HCT116 (cell line): ENCODE data around the gene ACOT8. TPM values are rescaled to one million over a fixed set of nuclear protein-coding genes. Genes with fewer than 3 reads are reported as not detected.

ENCODE experiments used
- ATAC-seq: fragments of 200-7000 bp; cut with Tn5 transposase; 2 replicates; pipeline ENCODE4 v1.9.1; 2020; ENCODE audit warnings: mild to moderate bottlenecking, moderate library complexity
- BruUV-seq: library from RNA; stranded (reverse); fragments of 400-500 nt; replicated peaks from 2 replicates; lab custom pipeline; 2021; lab: Mats Ljungman, UMichigan
- CTCF ChIA-PET: fragments of 300-600 bp; sonication (Branson Sonifier 250); formaldehyde crosslinking; loops from one replicate; lab custom pipeline; 2021; ENCODE audit warnings: antibody characterized with exemption; lab: Charles Lee
- POLR2A ChIA-PET: fragments of 300-600, 350-600 bp; sonication (Branson Sonifier 250); formaldehyde crosslinking; loops from one replicate; lab custom pipeline; 2021; ENCODE audit warnings: antibody characterized with exemption; lab: Charles Lee
- RAD21 ChIA-PET, 2 experiments: fragments of 300-600 bp; sonication (Branson Sonifier 250); formaldehyde crosslinking; loops; one replicate each; lab custom pipeline; 2023; ENCODE audit warnings: low total read pairs in 2 of 2; ENCODE audit not compliant: uncharacterized antibody in 2 of 2, unreplicated experiment in 2 of 2, low non-redundant PET in 1 of 2; lab: Charles Lee
- DNase-seq: peaks from one replicate; pipeline ENCODE4 v3.0.0-alpha.2; 2010; ENCODE audit warnings: low read depth, low spot score
- H2AFZ ChIP-seq: fragments of 200-600 bp; shearing (Covaris generic), sonication (generic); 2 replicates; pipeline ENCODE4 v1.6.1; 2017; ENCODE audit warnings: low read depth, mixed run types, mixed read lengths, antibody characterized with exemption, low read length; ENCODE audit not compliant: poor library complexity, severe bottlenecking
- H3K27ac ChIP-seq: 2 replicates; pipeline ENCODE4 v1.5.1; 2012; ENCODE audit warnings: low read depth, low read length
- H3K27me3 ChIP-seq: fragments of 200-600 bp; sonication (generic); 2 replicates; pipeline ENCODE4 v1.6.1; 2016; ENCODE audit warnings: mixed run types, low read length, mixed read lengths; ENCODE audit not compliant: insufficient read depth
- H3K36me3 ChIP-seq, 2 experiments: fragments of 200-500 bp in 1 of 2; fragments of 200-600 bp in 1 of 2; sonication (Bioruptor generic) in 1 of 2; sonication (generic) in 1 of 2; 2 replicates each; pipeline versions ENCODE4 v1.5.1 to v1.6.1; 2014 to 2016; ENCODE audit warnings: low read length in 2 of 2, inconsistent platforms in 1 of 2, mixed read lengths in 1 of 2, mixed run types in 1 of 2; ENCODE audit not compliant: insufficient read depth in 2 of 2, control insufficient read depth in 1 of 2
- H3K4me1 ChIP-seq, 2 experiments: fragments of 200-600 bp in 1 of 2; sonication (generic) in 1 of 2; 2 replicates each; pipeline versions ENCODE4 v1.5.1 to v1.6.1; 2012 to 2017; ENCODE audit warnings: low read length in 2 of 2, inconsistent platforms in 1 of 2, mild to moderate bottlenecking in 1 of 2, mixed read lengths in 1 of 2, mixed run types in 1 of 2, moderate library complexity in 1 of 2; ENCODE audit not compliant: insufficient read depth in 2 of 2, control insufficient read depth in 1 of 2
- H3K4me2 ChIP-seq: fragments of 200-600 bp; sonication (generic); 2 replicates; pipeline ENCODE4 v1.6.1; 2017; ENCODE audit warnings: mixed run types, low read length, mixed read lengths
- H3K4me3 ChIP-seq, 2 experiments: fragments of 200-600 bp in 1 of 2; sonication (generic) in 1 of 2; replicated peaks in 1 of 2; 2 replicates each; pipeline ENCODE4 v1.5.1; 2011 to 2016; ENCODE audit warnings: low read length in 2 of 2, control low read depth in 1 of 2, low read depth in 1 of 2, mild to moderate bottlenecking in 1 of 2, mixed read lengths in 1 of 2, mixed run types in 1 of 2
- H3K79me2 ChIP-seq: fragments of 200-600 bp; sonication (generic); 2 replicates; pipeline ENCODE4 v1.6.1; 2017; ENCODE audit warnings: mild to moderate bottlenecking, mixed run types, low read length, moderate library complexity, mixed read lengths; ENCODE audit not compliant: insufficient read depth
- H3K9ac ChIP-seq: fragments of 200-600 bp; sonication (generic); 2 replicates; pipeline ENCODE4 v1.6.1; 2016; ENCODE audit warnings: low read length, mixed read lengths
- H3K9me2 ChIP-seq: fragments of 200-600 bp; sonication (generic), shearing (Covaris generic); 2 replicates; pipeline ENCODE4 v1.6.1; 2017; ENCODE audit warnings: mixed run types, mild to moderate bottlenecking, moderate library complexity; ENCODE audit not compliant: insufficient read depth
- H3K9me3 ChIP-seq, 2 experiments: fragments of 200-500 bp in 1 of 2; fragments of 200-600 bp in 1 of 2; sonication (Bioruptor generic) in 1 of 2; sonication (generic) in 1 of 2; 2 replicates each; pipeline ENCODE4 v1.6.1; 2014 to 2017; ENCODE audit warnings: low read length in 2 of 2, mixed read lengths in 2 of 2, inconsistent platforms in 1 of 2, low read depth in 1 of 2, mild to moderate bottlenecking in 1 of 2, mixed run types in 1 of 2, moderate library complexity in 1 of 2; ENCODE audit not compliant: control insufficient read depth in 1 of 2, insufficient read depth in 1 of 2
- H4K20me1 ChIP-seq: fragments of 200-600 bp; sonication (generic), shearing (Covaris generic); 2 replicates; pipeline ENCODE4 v1.6.1; 2017; ENCODE audit warnings: mixed run types, mild to moderate bottlenecking, moderate library complexity; ENCODE audit not compliant: insufficient read depth
- CBX3 ChIP-seq: IDR thresholded peaks from 2 replicates; pipeline ENCODE4 v1.6.1; 2012; ENCODE audit warnings: low read depth
- CEBPB ChIP-seq: IDR thresholded peaks from 2 replicates; pipeline ENCODE4 v1.6.1; 2012; ENCODE audit warnings: low read depth
- MAX ChIP-seq: IDR thresholded peaks from 2 replicates; pipeline ENCODE4 v1.6.1; 2012
- POLR2AphosphoS5 ChIP-seq: IDR thresholded peaks from 2 replicates; pipeline ENCODE4 v1.6.1; 2011; ENCODE audit warnings: mild to moderate bottlenecking, low read depth, low read length, moderate library complexity
- SIN3A ChIP-seq: IDR thresholded peaks from 2 replicates; pipeline ENCODE4 v1.6.1; 2012; ENCODE audit warnings: low read depth
- ZFX ChIP-seq: fragments of 450-650 bp; IDR thresholded peaks from 2 replicates; pipeline ENCODE4 v1.6.1; 2017
- ZNF274 ChIP-seq: fragments of 200-500 bp; sonication (Bioruptor generic); IDR thresholded peaks from 2 replicates; pipeline ENCODE4 v1.6.1; 2014; ENCODE audit warnings: mild to moderate bottlenecking, low read depth, low read length, inconsistent platforms
- intact Hi-C: fragments of 100-400 bp; cut with micrococcal nuclease; formaldehyde crosslinking; loops from 2 replicates; pipeline ENCODE4 v1.10.0; 2022
- total RNA-seq: library from RNA; stranded (reverse); gene quantifications from one replicate; pipeline ENCODE4 v1.2.1, GENCODE V29; 2021; ENCODE audit not compliant: unreplicated experiment
- TF ChIP-seq, protein P1 (sequence below), 3 experiments: fragments of 200-600 bp in 1 of 3; sonication (generic) in 1 of 3; IDR thresholded peaks in 2 of 3; conservative IDR thresholded peaks in 1 of 3; 2 replicates each; pipeline ENCODE4 v1.5.1; 2012 to 2017; ENCODE audit warnings: low read depth in 2 of 3, low read length in 2 of 3, antibody characterized with exemption in 1 of 3, borderline replicate concordance in 1 of 3, control low read depth in 1 of 3, mild to moderate bottlenecking in 1 of 3, mixed read lengths in 1 of 3, mixed run types in 1 of 3, moderate library complexity in 1 of 3; ENCODE audit not compliant: insufficient read depth in 1 of 3

The ACOT8 gene
- total RNA-seq, 1 experiment from 2014 or later = 12.2 TPM

DNA sequence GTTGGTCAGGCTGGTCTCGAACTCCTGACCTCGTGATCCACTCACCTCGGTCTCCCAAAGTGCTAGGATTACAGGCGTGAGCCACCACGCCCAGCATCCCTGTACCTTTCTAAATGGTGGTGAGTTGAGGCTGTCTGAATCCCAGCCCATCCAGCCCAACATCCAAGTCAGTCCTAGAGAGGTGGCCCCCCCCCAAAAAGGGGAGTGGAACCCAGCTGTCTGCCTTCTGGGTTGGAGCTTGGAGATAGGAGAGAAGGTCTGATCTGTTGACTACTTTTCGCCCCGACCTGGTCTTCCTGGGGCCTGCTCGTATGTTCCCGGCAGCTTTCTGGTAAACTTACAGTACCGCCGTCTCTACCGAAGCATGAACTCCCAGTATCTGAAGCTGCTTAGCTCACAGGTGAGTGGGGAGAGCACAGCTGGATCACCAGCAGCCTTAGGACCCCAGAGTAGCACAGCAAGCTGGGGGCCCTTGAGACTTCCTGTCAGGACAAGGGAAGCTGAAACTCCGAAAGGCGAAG is 39.5 kb upstream of the ACOT8 start:
- H4K20me1 ChIP-seq = no peaks in the 10 kb centered on the region
- peaks cover 6 to 21% of the 10 kb centered on the region in 2 experiments; a peak in 3 of 4 replicates for H3K36me3 ChIP-seq
- ChIA-PET CTCF (no interaction called here), POLR2A (no interaction called here), RAD21 (no interaction called here)
- H3K4me1 ChIP-seq = peaks cover 7 to 10% of the 10 kb centered on the region in 2 experiments; a peak in 3 of 4 replicates
- ATAC-seq (no peak), DNase-seq (no peak)
- TF ChIP-seq ZFX (no peak), POLR2AphosphoS5 (no peak), ZNF274 (no peak), MAX (no peak), CBX3 (no peak), SIN3A (no peak), CEBPB (no peak)
- TF ChIP-seq, protein P1, sequence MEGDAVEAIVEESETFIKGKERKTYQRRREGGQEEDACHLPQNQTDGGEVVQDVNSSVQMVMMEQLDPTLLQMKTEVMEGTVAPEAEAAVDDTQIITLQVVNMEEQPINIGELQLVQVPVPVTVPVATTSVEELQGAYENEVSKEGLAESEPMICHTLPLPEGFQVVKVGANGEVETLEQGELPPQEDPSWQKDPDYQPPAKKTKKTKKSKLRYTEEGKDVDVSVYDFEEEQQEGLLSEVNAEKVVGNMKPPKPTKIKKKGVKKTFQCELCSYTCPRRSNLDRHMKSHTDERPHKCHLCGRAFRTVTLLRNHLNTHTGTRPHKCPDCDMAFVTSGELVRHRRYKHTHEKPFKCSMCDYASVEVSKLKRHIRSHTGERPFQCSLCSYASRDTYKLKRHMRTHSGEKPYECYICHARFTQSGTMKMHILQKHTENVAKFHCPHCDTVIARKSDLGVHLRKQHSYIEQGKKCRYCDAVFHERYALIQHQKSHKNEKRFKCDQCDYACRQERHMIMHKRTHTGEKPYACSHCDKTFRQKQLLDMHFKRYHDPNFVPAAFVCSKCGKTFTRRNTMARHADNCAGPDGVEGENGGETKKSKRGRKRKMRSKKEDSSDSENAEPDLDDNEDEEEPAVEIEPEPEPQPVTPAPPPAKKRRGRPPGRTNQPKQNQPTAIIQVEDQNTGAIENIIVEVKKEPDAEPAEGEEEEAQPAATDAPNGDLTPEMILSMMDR (IDR thresholded peaks at IDR 0.05 in 2 of 3, conservative IDR thresholded peaks at IDR 0.05 in 1 of 3; ENCODE audit: borderline replicate concordance in 1 of 3, insufficient read depth in 1 of 3, low read depth in 2 of 3, low read length in 2 of 3) = no peak
- H3K27ac ChIP-seq = no peak overlapping the region
- no peaks in the 10 kb centered on the region for H3K9me2 ChIP-seq
- no peaks in the 10 kb centered on the region for H3K27me3 ChIP-seq
- peaks cover 2% of the 10 kb centered on the region; the same call in 1 of the 2 replicates for H3K79me2 ChIP-seq
- intact Hi-C loops = no loop called here
- H3K9me3 ChIP-seq = no peaks in the 10 kb centered on the region
- no peak overlapping the region for H3K9ac ChIP-seq
- no TSS peak for BruUV-seq
- H2AFZ ChIP-seq = no peak overlapping the region
- no peak overlapping the region for H3K4me2 ChIP-seq
- no peak overlapping the region for H3K4me3 ChIP-seq
